Mesodermal cell (in vitro differentiated cells): ENCODE results near the gene RPH3AL.
A peak's percentile ranks its signal among the peaks of the same experiment; 100 is the strongest.
"Not testable (repeated sequence)": the region's sequence is repeated elsewhere in the genome, so short reads cannot be mapped to it uniquely, and the experiment has no call there.

Source experiments
- H3K27ac ChIP-seq: 2 replicates; pipeline ENCODE4 v1.7.0; 2013; ENCODE audit warnings: mild to moderate bottlenecking, low read depth, low read length, moderate library complexity; ENCODE audit not compliant: severe bottlenecking
- H3K36me3 ChIP-seq: 2 replicates; pipeline ENCODE4 v1.7.1; 2013; ENCODE audit warnings: mild to moderate bottlenecking, low read length, moderate library complexity; ENCODE audit not compliant: control insufficient read depth, insufficient read depth
- H3K4me1 ChIP-seq: one replicate; pipeline ENCODE4 v1.7.1; 2013; ENCODE audit warnings: mild to moderate bottlenecking, low read length; ENCODE audit not compliant: insufficient read depth, control insufficient read depth, poor library complexity, severe bottlenecking
- H3K4me3 ChIP-seq: 2 replicates; pipeline ENCODE4 v1.7.0; 2013; ENCODE audit warnings: low read length, control low read depth, mild to moderate bottlenecking; ENCODE audit not compliant: insufficient read depth, poor library complexity, severe bottlenecking; ENCODE audit errors: extremely low read depth
- H3K9me3 ChIP-seq: 2 replicates; pipeline ENCODE4 v1.7.1; 2013; ENCODE audit warnings: mild to moderate bottlenecking, low read length, moderate library complexity; ENCODE audit not compliant: control insufficient read depth
- WGBS, 2 experiments: methylation state at CpG; one replicate each; pipeline ENCODE4 v1.1.5; 2013; ENCODE audit warnings: missing lambda C conversion rate in 2 of 2; ENCODE audit not compliant: insufficient coverage in 2 of 2; 5-methylcytosine and 5-hydroxymethylcytosine counted together

Gene RPH3AL

GRCh38 chr17:278055-278675 is 74.4 kb downstream of the RPH3AL start:
- WGBS, 2 experiments = 84 to 94% methylated on average over 8 to 12 of the region's 12 CpGs
- Histone ChIP-seq H3K4me3 (no peak overlapping the region), H3K9me3 (peaks cover 9% of the 10 kb centered on the region), H3K27ac (no peak overlapping the region), H3K4me1 (peaks cover 3% of the 10 kb centered on the region), H3K36me3 (no peaks in the 10 kb centered on the region)

GRCh38 chr17:274902-275301 is 77.7 kb downstream of the RPH3AL start:
- no peak overlapping the region for H3K4me3 ChIP-seq
- no peak overlapping the region for H3K27ac ChIP-seq
- H3K9me3 ChIP-seq = peaks cover 4% of the 10 kb centered on the region
- peaks cover 3% of the 10 kb centered on the region for H3K4me1 ChIP-seq
- WGBS, 2 experiments = 89 to 98% methylated on average over 5 of the region's 5 CpGs
- no peaks in the 10 kb centered on the region for H3K36me3 ChIP-seq

DNA sequence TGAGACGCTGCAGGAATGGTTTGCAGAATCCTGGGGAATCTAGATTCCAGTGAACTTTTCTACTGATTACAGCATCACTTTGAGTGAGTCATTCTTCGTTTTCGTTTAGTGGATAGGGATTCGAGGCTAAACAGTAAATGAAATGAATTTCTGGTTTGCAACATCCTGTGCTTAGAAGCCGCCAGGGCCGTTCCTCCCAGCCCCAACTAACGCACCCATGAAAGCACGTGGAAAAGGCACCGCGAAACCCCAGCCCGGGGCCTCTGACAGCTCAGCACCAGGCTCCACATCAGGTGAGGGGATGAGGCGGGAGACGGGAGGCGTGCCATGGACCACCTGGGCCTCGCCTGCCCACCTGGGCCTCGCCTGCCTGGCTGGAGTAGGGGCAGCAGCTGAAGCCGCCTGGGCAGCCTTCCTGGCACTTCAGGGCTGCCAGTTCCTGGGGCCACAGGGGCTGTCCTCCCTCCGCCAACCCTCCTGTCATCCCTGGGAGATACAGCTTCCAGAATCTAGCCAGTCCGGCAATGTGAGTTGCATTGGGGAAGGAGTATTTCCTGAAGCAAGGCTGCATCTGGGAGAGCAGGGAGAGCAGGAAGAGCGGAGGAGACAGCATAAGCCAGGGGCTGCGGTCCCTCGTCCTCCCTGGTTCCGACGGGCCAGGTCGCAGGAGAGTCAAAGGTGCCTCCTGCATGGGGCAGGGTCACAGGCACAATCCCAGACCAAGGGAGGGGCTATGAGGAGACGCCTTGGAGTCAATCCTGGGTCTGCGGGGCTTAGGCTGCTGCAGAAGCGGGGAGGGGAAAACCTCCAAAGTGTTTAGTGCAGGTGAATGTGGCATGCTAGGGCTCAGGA is 78.4 kb downstream of the RPH3AL start:
- Histone ChIP-seq H3K4me3 (no peak overlapping the region), H3K9me3 (no peaks in the 10 kb centered on the region), H3K4me1 (peaks cover 3% of the 10 kb centered on the region), H3K36me3 (no peaks in the 10 kb centered on the region), H3K27ac (no peak overlapping the region)
- 89 to 90% methylated on average over 19 to 24 of the region's 28 CpGs for WGBS, 2 experiments

- H3K27ac ChIP-seq, H3K4me3 ChIP-seq, H3K4me1 ChIP-seq, H3K9me3 ChIP-seq, H3K36me3 ChIP-seq: not testable (repeated sequence)
- 70 to 83% methylated on average over 10 to 11 of the region's 26 CpGs for WGBS, 2 experiments
Measured at GRCh38 chr17:272856-273255, 79.8 kb downstream of the RPH3AL start.

GRCh38 chr17:271928-272623 is 80.5 kb downstream of the RPH3AL start:
- not testable (repeated sequence) for H3K4me3 ChIP-seq, H3K4me1 ChIP-seq, H3K36me3 ChIP-seq, H3K27ac ChIP-seq, H3K9me3 ChIP-seq
- WGBS, 2 experiments = no CpG with 5 or more reads among the region's 4 CpGs

DNA sequence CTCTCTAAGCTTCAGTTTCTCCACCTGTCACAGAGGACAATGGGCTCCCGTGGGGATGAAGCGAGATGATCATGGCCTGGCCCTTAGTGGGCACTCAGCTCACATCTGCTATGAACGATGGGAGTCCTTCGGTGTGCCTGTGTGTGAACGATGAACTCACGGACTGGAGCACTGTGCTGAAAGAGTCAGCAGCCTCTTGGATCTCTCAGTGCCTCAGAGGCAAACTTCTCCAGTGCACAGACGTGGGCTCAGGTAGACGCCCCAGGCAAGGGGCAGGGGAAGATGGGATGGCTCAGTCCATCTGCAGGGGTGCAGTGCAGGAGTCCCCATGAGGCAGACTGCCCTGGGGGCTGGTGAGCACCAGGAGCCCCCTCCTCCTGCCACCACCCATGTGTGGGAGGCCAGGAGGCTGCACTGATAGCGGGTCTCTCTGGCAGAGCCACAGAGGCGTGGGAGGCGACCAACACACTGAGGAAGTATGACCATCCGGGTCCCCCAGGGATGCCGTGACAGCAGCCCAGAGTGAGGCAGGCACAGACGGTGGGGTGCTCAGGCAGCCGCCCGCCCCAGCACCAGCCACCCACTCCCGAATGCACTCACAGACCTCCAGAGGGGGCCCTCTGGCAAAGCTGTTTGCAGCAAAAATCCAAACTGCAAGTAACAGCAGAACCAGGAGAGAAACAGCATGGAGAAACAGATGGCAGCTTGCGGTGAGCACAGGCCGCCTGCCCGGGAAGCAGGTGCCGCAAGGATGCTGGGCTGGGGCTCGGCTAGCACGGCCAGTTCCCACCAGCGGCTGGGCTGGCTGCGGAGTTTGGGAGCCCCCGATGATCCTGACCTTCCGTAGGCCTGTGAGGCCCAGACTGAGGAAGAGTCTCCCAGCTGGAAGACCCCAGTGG is 82.7 kb downstream of the RPH3AL start:
- no peak overlapping the region for H3K27ac ChIP-seq
- H3K9me3 ChIP-seq = no peaks in the 10 kb centered on the region
- H3K4me1 ChIP-seq = peaks cover 3% of the 10 kb centered on the region
- H3K4me3 ChIP-seq = no peak overlapping the region
- WGBS, 2 experiments = 88 to 90% methylated on average over 22 to 26 of the region's 27 CpGs
- no peaks in the 10 kb centered on the region for H3K36me3 ChIP-seq

- no peaks in the 10 kb centered on the region for H3K36me3 ChIP-seq
- H3K9me3 ChIP-seq = no peaks in the 10 kb centered on the region
- 78 to 86% methylated on average over 26 to 30 of the region's 31 CpGs for WGBS, 2 experiments
- no peaks in the 10 kb centered on the region for H3K4me1 ChIP-seq
- H3K4me3 ChIP-seq = no peak overlapping the region
- H3K27ac ChIP-seq = peak overlapping the region; percentile 24
Measured at GRCh38 chr17:266701-267667, 85.6 kb downstream of the RPH3AL start.

GRCh38 chr17:266219-266618 is 86.4 kb downstream of the RPH3AL start:
- Histone ChIP-seq H3K27ac (no peak overlapping the region), H3K36me3 (no peaks in the 10 kb centered on the region), H3K4me1 (no peaks in the 10 kb centered on the region), H3K4me3 (no peak overlapping the region), H3K9me3 (no peaks in the 10 kb centered on the region)
- WGBS, 2 experiments = 87 to 93% methylated on average over 4 to 6 of the region's 6 CpGs

GRCh38 chr17:265718-266117 is 86.9 kb downstream of the RPH3AL start:
- no peak overlapping the region for H3K27ac ChIP-seq
- 74 to 75% methylated on average over 4 to 10 of the region's 10 CpGs for WGBS, 2 experiments
- no peak overlapping the region for H3K4me3 ChIP-seq
- H3K36me3 ChIP-seq = no peaks in the 10 kb centered on the region
- H3K9me3 ChIP-seq = no peaks in the 10 kb centered on the region
- no peaks in the 10 kb centered on the region for H3K4me1 ChIP-seq
